GM15510 (cell line): ENCODE results near the gene ZBTB7B.
A peak's percentile ranks its signal among the peaks of the same experiment; 100 is the strongest.

Source experiments
- POLR2A ChIP-seq: IDR thresholded peaks from 3 replicates; pipeline ENCODE4 v1.6.1; 2011; ENCODE audit warnings: borderline replicate concordance; ENCODE audit not compliant: insufficient read length; ENCODE audit errors: extremely low read depth

ZBTB7B gene

GRCh38 chr1:155057788-155058211 is 55.2 kb downstream of the ZBTB7B start:
- TF ChIP-seq POLR2A, result no peak

- no peak for TF ChIP-seq POLR2A
Measured at GRCh38 chr1:155060736-155061135, 58.1 kb downstream of the ZBTB7B start.

GRCh38 chr1:155061381-155062150 is 59.0 kb downstream of the ZBTB7B start:
- no peak for TF ChIP-seq POLR2A

GRCh38 chr1:155062151-155062686 is 59.6 kb downstream of the ZBTB7B start:
- no peak for TF ChIP-seq POLR2A

GRCh38 chr1:155062702-155063411 is 60.3 kb downstream of the ZBTB7B start:
- TF ChIP-seq POLR2A, result no peak

GRCh38 chr1:155063550-155064110 is 61.0 kb downstream of the ZBTB7B start, which contains the start of gene EFNA4:
Gene EFNA4 (plus strand): TSS chr1:155063740. CDS start chr1:155063824, 84 bp downstream.
- peak; percentile 71 for TF ChIP-seq POLR2A

GRCh38 chr1:155064111-155064831 is 61.7 kb downstream of the ZBTB7B start:
- TF ChIP-seq POLR2A, result no peak

- TF ChIP-seq POLR2A, result no peak
Measured at GRCh38 chr1:155064832-155065429, 62.3 kb downstream of the ZBTB7B start.

- no peak for TF ChIP-seq POLR2A
Measured at GRCh38 chr1:155066777-155067176, 64.2 kb downstream of the ZBTB7B start.
